GM12892 (cell line): Measurements from ENCODE around the gene DNM3.

ENCODE experiments used
- POLR2A ChIP-seq: IDR thresholded peaks from 2 replicates; pipeline ENCODE4 v1.6.1; 2011; ENCODE audit warnings: low read depth, low read length, control low read depth
- POLR2AphosphoS5 ChIP-seq: IDR thresholded peaks from 2 replicates; pipeline ENCODE4 v1.6.1; 2011; ENCODE audit warnings: low read depth, low read length, control low read depth
- TAF1 ChIP-seq: IDR thresholded peaks from 2 replicates; pipeline ENCODE4 v1.6.1; 2011; ENCODE audit warnings: low read depth, mild to moderate bottlenecking, control low read depth, low read length, borderline replicate concordance

DNA sequence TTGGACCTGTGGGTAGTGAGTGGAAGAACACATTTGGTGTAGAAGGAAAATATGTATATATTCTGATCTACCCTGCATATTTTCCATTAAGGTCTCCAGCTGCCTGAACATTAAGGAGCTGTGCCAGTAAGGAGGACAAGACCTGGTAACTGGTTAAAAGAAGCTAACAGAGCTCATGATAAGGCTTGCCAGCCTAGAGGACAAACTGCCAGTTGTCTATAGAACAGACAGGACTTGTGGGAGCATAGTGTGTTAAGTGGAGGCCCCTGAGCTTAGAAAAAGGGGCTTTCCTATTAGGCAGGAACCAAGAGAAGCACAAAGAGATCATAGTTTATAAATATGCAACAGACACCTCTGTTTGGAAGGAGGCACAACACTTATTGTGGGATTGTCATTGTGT is 23.0 kb downstream of the DNM3 start:
- TF ChIP-seq POLR2A (no peak), TAF1 (no peak), POLR2AphosphoS5 (no peak)
